ENCODE results near the gene XPA.

DNA sequence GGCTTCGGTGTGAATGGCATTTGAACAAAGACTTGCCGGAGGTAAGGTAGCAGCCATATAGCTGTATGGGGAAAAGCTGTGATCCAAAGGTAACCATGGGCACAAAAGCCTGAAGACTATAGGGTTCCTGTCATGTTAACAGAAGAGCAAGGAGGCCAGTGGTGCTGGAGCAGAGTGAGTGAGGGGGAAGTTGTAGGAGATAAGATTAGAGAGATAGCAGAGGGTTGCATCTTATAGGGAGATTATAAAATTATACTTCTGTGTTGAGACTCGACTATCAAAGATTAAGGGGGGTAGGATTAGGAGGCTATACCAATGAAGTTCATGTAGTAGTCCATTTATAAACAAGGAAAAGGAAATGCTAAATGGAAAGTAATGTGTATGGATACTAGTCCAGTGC is 60.2 kb downstream of the XPA start:
- TF ChIP-seq, protein P1, sequence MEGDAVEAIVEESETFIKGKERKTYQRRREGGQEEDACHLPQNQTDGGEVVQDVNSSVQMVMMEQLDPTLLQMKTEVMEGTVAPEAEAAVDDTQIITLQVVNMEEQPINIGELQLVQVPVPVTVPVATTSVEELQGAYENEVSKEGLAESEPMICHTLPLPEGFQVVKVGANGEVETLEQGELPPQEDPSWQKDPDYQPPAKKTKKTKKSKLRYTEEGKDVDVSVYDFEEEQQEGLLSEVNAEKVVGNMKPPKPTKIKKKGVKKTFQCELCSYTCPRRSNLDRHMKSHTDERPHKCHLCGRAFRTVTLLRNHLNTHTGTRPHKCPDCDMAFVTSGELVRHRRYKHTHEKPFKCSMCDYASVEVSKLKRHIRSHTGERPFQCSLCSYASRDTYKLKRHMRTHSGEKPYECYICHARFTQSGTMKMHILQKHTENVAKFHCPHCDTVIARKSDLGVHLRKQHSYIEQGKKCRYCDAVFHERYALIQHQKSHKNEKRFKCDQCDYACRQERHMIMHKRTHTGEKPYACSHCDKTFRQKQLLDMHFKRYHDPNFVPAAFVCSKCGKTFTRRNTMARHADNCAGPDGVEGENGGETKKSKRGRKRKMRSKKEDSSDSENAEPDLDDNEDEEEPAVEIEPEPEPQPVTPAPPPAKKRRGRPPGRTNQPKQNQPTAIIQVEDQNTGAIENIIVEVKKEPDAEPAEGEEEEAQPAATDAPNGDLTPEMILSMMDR (IDR thresholded peaks at IDR 0.05): no peak
- no peak for TF ChIP-seq POLR2A (IDR thresholded peaks at IDR 0.05)
